Smooth muscle cell (in vitro differentiated cells): Measurements from ENCODE around the gene OR51B4. TPM values are rescaled to one million over a fixed set of nuclear protein-coding genes. Genes with fewer than 3 reads are reported as not detected.
"Not testable (repeated sequence)": the region's sequence is repeated elsewhere in the genome, so short reads cannot be mapped to it uniquely, and the experiment has no call there.

Experiments used
- DNase-seq: peaks from one replicate; lab custom pipeline; 2025; ENCODE audit not compliant: unreplicated experiment; lab: John Stamatoyannopoulos, UW
- H2AFZ ChIP-seq: fragments of 200-600 bp; sonication (generic); 2 replicates; pipeline ENCODE4 v1.6.0; 2016; ENCODE audit warnings: antibody characterized with exemption, low read depth, mild to moderate bottlenecking
- H3F3A ChIP-seq: fragments of 200-600 bp; sonication (generic); 2 replicates; pipeline ENCODE4 v1.6.0; 2017; ENCODE audit warnings: antibody characterized with exemption, low read depth
- H3K27ac ChIP-seq: fragments of 200-600 bp; sonication (generic); 2 replicates; pipeline ENCODE4 v1.5.1; 2016; ENCODE audit warnings: low read depth, mild to moderate bottlenecking
- H3K27me3 ChIP-seq: fragments of 200-600 bp; sonication (generic); 2 replicates; pipeline ENCODE4 v1.6.1; 2016; ENCODE audit warnings: low read depth, mild to moderate bottlenecking
- H3K36me3 ChIP-seq: fragments of 200-600 bp; sonication (generic); 2 replicates; pipeline ENCODE4 v1.5.1; 2016; ENCODE audit warnings: low read depth
- H3K4me1 ChIP-seq: fragments of 200-600 bp; sonication (generic); 2 replicates; pipeline ENCODE4 v1.5.1; 2016; ENCODE audit warnings: low read depth
- H3K4me2 ChIP-seq: fragments of 200-600 bp; sonication (generic); 2 replicates; pipeline ENCODE4 v1.6.0; 2016; ENCODE audit warnings: mild to moderate bottlenecking
- H3K4me3 ChIP-seq: fragments of 200-600 bp; sonication (generic); 2 replicates; pipeline ENCODE4 v1.5.1; 2016; ENCODE audit warnings: mild to moderate bottlenecking
- H3K79me2 ChIP-seq: fragments of 200-600 bp; sonication (generic); 2 replicates; pipeline ENCODE4 v1.6.0; 2016; ENCODE audit warnings: low read depth, mild to moderate bottlenecking
- H3K9ac ChIP-seq: fragments of 200-600 bp; sonication (generic); 2 replicates; pipeline ENCODE4 v1.6.0; 2016; ENCODE audit warnings: low read depth
- H3K9me3 ChIP-seq: fragments of 200-600 bp; sonication (generic); replicated peaks from 2 replicates; pipeline ENCODE4 v1.5.1; 2016; ENCODE audit warnings: low read depth
- H4K20me1 ChIP-seq: fragments of 200-600 bp; sonication (generic); 2 replicates; pipeline ENCODE4 v1.6.0; 2016; ENCODE audit warnings: low read depth
- WGBS: methylation state at CpG from one replicate; pipeline ENCODE4 v1.1.7; 2016; ENCODE audit warnings: low lambda C conversion rate; 5-methylcytosine and 5-hydroxymethylcytosine counted together
- polyA plus RNA-seq: library from polyadenylated mRNA; unstranded; fragments of >200 nt; fragmentation: Nextera tagmentation; extraction: Ambion mirVana; gene quantifications from 2 replicates; pipeline ENCODE4 v1.2.1, GENCODE V29; 2016
- total RNA-seq: library from RNA; depleted of rRNA; stranded (reverse); fragments of >200 nt; gene quantifications from 2 replicates; pipeline ENCODE4 v1.2.3, GENCODE V29; 2014
- TF ChIP-seq, protein P1 (sequence below): fragments of 200-600 bp; sonication (generic); IDR thresholded peaks from 2 replicates; pipeline ENCODE4 v1.5.1; 2017; ENCODE audit warnings: borderline replicate concordance, mild to moderate bottlenecking, antibody characterized with exemption; ENCODE audit not compliant: insufficient read depth, poor library complexity, severe bottlenecking

Gene OR51B4
- total and polyA plus RNA-seq, 2 experiments from 2014 or later = not detected

- no peak overlapping the region for H3K9ac ChIP-seq
Measured at GRCh38 chr11:5298451-5298850, 3.3 kb downstream of the OR51B4 start.

DNA sequence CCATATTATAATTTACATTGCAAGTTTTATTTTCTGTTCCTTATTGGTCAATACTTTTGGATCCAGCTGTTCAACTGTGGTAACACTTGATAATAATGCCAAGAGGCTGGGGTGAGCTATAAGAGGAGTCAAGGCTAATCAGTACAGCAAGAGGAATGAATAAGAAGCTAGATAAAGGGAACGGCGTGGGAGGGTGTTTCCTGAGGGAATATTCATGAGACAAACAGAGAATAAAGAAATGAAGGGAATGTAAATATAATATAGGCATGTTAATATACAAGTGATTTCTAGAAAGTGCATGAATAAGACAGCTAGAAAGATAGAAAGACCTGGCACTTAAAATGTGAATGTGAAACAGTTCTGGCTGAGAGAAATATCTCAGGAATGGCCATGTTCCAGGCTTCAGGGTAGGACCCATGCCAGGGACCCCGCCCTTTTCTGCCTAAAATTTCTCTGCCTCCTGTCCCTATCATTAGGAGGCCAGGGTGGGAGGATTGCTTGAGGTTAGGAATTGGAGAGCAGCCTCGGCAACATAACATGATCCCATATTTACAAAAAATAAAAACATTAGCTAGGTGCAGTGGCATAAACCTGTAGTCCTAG, 3.9 kb downstream of the OR51B4 start:
- no peaks in the 10 kb centered on the region for H3K27me3 ChIP-seq
- TF ChIP-seq, protein P1, sequence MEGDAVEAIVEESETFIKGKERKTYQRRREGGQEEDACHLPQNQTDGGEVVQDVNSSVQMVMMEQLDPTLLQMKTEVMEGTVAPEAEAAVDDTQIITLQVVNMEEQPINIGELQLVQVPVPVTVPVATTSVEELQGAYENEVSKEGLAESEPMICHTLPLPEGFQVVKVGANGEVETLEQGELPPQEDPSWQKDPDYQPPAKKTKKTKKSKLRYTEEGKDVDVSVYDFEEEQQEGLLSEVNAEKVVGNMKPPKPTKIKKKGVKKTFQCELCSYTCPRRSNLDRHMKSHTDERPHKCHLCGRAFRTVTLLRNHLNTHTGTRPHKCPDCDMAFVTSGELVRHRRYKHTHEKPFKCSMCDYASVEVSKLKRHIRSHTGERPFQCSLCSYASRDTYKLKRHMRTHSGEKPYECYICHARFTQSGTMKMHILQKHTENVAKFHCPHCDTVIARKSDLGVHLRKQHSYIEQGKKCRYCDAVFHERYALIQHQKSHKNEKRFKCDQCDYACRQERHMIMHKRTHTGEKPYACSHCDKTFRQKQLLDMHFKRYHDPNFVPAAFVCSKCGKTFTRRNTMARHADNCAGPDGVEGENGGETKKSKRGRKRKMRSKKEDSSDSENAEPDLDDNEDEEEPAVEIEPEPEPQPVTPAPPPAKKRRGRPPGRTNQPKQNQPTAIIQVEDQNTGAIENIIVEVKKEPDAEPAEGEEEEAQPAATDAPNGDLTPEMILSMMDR = no peak
- no peak overlapping the region for H3K4me3 ChIP-seq
- no peaks in the 10 kb centered on the region for H3K9me3 ChIP-seq
- 72% methylated on average over 4 of the region's 4 CpGs for WGBS
- H3K36me3 ChIP-seq = no peaks in the 10 kb centered on the region
- H3K79me2 ChIP-seq = no peaks in the 10 kb centered on the region
- H3K27ac ChIP-seq = no peak overlapping the region
- no peaks in the 10 kb centered on the region for H3F3A ChIP-seq
- no peaks in the 10 kb centered on the region for H3K4me1 ChIP-seq
- no peak overlapping the region for H3K4me2 ChIP-seq
- H2AFZ ChIP-seq = no peak overlapping the region
- H3K9ac ChIP-seq = no peak overlapping the region
- no peak for DNase-seq
- no peaks in the 10 kb centered on the region for H4K20me1 ChIP-seq

More at GRCh38 chr11:5298451-5298850, 3.3 kb downstream of the OR51B4 start:
- Histone ChIP-seq H3K79me2 (no peaks in the 10 kb centered on the region), H3K4me1 (no peaks in the 10 kb centered on the region), H3F3A (no peaks in the 10 kb centered on the region), H3K36me3 (no peaks in the 10 kb centered on the region), H3K27ac (no peak overlapping the region), H4K20me1 (no peaks in the 10 kb centered on the region), H3K4me2 (no peak overlapping the region), H3K27me3 (no peaks in the 10 kb centered on the region), H2AFZ (no peak overlapping the region), H3K9me3 (no peaks in the 10 kb centered on the region), H3K4me3 (no peak overlapping the region)
- 31% methylated on average over 1 of the region's 1 CpG for WGBS
- DNase-seq = no peak
- TF ChIP-seq, protein P1 = no peak

GRCh38 chr11:5294342-5294995, 7.3 kb downstream of the OR51B4 start:
- H3K4me3 ChIP-seq, H3K27ac ChIP-seq, H3K79me2 ChIP-seq, H3K9ac ChIP-seq, H3K4me2 ChIP-seq, H3K27me3 ChIP-seq, H3K4me1 ChIP-seq, H3K36me3 ChIP-seq, H2AFZ ChIP-seq, H3K9me3 ChIP-seq, H3F3A ChIP-seq, DNase-seq, H4K20me1 ChIP-seq: not testable (repeated sequence)
- 92% methylated on average over 40 of the region's 41 CpGs for WGBS

DNA sequence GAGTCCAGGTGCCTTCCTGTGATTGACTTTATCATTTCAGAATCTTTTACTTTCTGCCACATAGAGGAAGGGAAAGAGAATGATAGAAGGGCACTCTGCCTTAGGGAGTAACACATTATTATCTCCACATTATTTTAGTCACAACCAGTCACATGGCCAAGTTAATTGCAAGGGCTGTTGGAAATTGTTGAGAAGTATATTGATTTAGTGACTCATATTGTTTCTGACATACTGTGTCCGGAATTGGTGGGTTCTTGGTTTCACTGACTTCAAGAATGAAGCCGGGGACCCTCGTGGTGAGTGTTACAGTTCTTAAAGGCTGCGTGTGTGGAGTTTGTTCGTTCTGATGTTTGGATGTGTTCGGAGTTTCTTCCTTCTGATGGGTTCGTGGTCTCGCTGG, 8.7 kb downstream of the OR51B4 start:
- Histone ChIP-seq H4K20me1 (no peaks in the 10 kb centered on the region), H3K4me2 (no peak overlapping the region), H3K9ac (no peak overlapping the region), H2AFZ (no peak overlapping the region), H3K4me3 (no peak overlapping the region), H3K9me3 (no peaks in the 10 kb centered on the region), H3K79me2 (no peaks in the 10 kb centered on the region), H3F3A (no peaks in the 10 kb centered on the region), H3K36me3 (no peaks in the 10 kb centered on the region), H3K27me3 (no peaks in the 10 kb centered on the region), H3K4me1 (no peaks in the 10 kb centered on the region), H3K27ac (no peak overlapping the region)
- no peak for DNase-seq
- TF ChIP-seq, protein P1 = no peak
- 91% methylated on average over 8 of the region's 8 CpGs for WGBS
